ENCODE data around the gene CACNA1C. TPM values are rescaled to one million over a fixed set of nuclear protein-coding genes. Genes with fewer than 3 reads are reported as not detected.

CACNA1C gene
- total RNA-seq, 1 experiment from 2014 or later, result 1.1 TPM

DNA sequence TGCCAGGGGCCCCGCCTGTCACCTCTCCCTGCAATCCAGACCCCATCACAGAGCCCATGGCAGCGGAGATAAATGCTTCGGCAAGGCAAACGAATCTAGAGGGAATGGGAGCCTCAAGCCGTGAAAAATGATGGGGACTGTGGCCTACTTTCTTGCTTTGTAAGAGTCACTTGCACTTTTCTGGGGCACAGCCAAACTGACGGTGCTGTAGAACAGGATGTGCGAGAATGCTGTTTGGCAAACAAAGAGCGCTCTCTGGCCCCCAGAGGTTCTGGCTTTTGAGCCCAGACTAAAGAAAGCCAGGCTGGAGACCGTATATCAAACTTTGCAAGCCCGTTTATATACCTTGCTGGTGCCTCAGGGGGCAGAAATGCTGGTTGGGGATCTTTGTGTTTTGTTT lies 108.7 kb downstream of the CACNA1C start:
- no peaks in the 10 kb centered on the region for H4K20me1 ChIP-seq (ENCODE audit: control insufficient read depth, insufficient read depth, insufficient read length)
- H3K79me1 ChIP-seq (ENCODE audit: insufficient read depth, low read depth, low read length, poor library complexity, severe bottlenecking), result no peaks in the 10 kb centered on the region
- no peaks in the 10 kb centered on the region for H3K27me3 ChIP-seq (ENCODE audit: insufficient read depth, low read length)
- H3K27ac ChIP-seq (ENCODE audit: insufficient read length, low read depth, low read length), result no peak overlapping the region
- no peaks in the 10 kb centered on the region for H3K79me2 ChIP-seq (ENCODE audit: insufficient read depth, low read length)
- H3K23me2 ChIP-seq (ENCODE audit: insufficient read length, low read depth, low read length, poor library complexity, severe bottlenecking), result no peaks in the 10 kb centered on the region
- Mint-ChIP-seq H3K9me3 (peaks cover under 1 to 2% of the 10 kb centered on the region in 2 experiments; a peak in 3 of 5 replicates), H3K4me1 (peaks cover 6 to 8% of the 10 kb centered on the region in 2 experiments; a peak in 3 of 4 replicates), H3K36me3 (ENCODE audit: insufficient read depth in 1 of 3, low read depth in 3 of 3) (peaks cover 0 to under 1% (median 0%) of the 10 kb centered on the region in 3 experiments; a peak in 1 of 7 replicates), H3K27ac (peak overlapping the region in 1 of 3 experiments; percentile 30; a peak in 1 of 7 replicates), H3K27me3 (ENCODE audit: low read depth) (no peaks in the 10 kb centered on the region; the same call in 1 of the 2 replicates), H3K4me3 (no peak overlapping the region)
- H2AFZ ChIP-seq (ENCODE audit: low read length), result no peak overlapping the region
- no peak overlapping the region for H2BK15ac ChIP-seq (ENCODE audit: low read depth, low read length)
- DNase-seq, result no peak
- no CpG with 5 or more reads among the region's 10 CpGs for WGBS (ENCODE audit: extremely low coverage, insufficient read length, low lambda C conversion rate)
- no peak overlapping the region for H4K8ac ChIP-seq (replicated peaks; ENCODE audit: insufficient read length, low read depth, low read length)
- no peak overlapping the region for H4K5ac ChIP-seq (ENCODE audit: insufficient read length, low read depth, low read length)
- no peaks in the 10 kb centered on the region for H3K9me3 ChIP-seq (ENCODE audit: control insufficient read depth, low read depth, low read length)
- H4K91ac ChIP-seq (ENCODE audit: insufficient read length, low read depth, low read length), result no peak overlapping the region
- no peak overlapping the region for H3K14ac ChIP-seq (ENCODE audit: insufficient read depth, low read length)
- TF ChIP-seq CTCF (conservative IDR thresholded peaks at IDR 0.05), result no peak
- no peak overlapping the region for H3K4ac ChIP-seq (ENCODE audit: low read depth, low read length)
- no peak overlapping the region for H3T11ph ChIP-seq (ENCODE audit: low read length)
- no peak overlapping the region for H3K9ac ChIP-seq (ENCODE audit: extremely low read depth, insufficient read length, low read length)
- H2BK5ac ChIP-seq (ENCODE audit: insufficient read length, low read length), result no peak overlapping the region
- no peak overlapping the region for H3K4me2 ChIP-seq (ENCODE audit: insufficient read depth, insufficient read length, low read length)
- H2BK120ac ChIP-seq (ENCODE audit: low read depth, low read length, poor library complexity, severe bottlenecking), result no peak overlapping the region
- H3K4me1 ChIP-seq (ENCODE audit: insufficient read depth, low read length), result no peaks in the 10 kb centered on the region
- no peak overlapping the region for H2AK5ac ChIP-seq (ENCODE audit: insufficient read length, low read length)
- H3K56ac ChIP-seq (ENCODE audit: insufficient read length, low read depth, low read length), result no peak overlapping the region
- no peak overlapping the region for H2BK20ac ChIP-seq (ENCODE audit: low read depth, low read length, poor library complexity, severe bottlenecking)
- no peak overlapping the region for H2BK12ac ChIP-seq (ENCODE audit: insufficient read length, low read depth, low read length)
- H3K23ac ChIP-seq (ENCODE audit: insufficient read length, low read depth, low read length), result no peak overlapping the region
- H3K18ac ChIP-seq (ENCODE audit: insufficient read length, low read depth, low read length), result no peak overlapping the region

Measured in H9 (cell line).